Activated CD4-positive, alpha-beta T cell treated with anti-CD3 and anti-CD28 coated beads, Interleukin-2, amount 50 U/mL, for 16 hours (primary cell): ENCODE data around the gene CD99L2.
"Not testable (repeated sequence)": the region's sequence is repeated elsewhere in the genome, so short reads cannot be mapped to it uniquely, and the experiment has no call there.

Experiments used
- DNase-seq: peaks from one replicate; pipeline ENCODE4 v3.0.0-alpha.2; 2020

CD99L2 gene

DNA sequence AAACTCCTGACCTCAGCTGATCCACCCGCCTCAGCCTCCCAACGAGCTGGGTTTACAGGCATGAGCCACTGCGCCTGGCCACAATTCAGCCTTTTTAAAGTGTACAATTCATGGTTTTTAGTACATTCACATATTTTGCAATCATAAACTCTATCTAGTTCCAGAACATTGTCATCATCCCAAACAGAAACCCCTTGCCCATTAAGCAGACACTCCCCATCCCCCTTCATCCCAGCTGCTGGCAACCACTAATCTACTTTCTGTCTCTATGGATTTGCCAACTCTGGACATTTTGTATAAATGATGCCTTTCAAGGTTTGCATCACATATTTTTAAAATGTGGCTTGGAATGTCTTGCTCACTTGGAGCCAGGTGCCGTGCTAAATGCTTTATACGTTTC lies 4.5 kb downstream of the CD99L2 start:
- DNase-seq: no peak

- no peak for DNase-seq
Measured at GRCh38 chrX:150889131-150889530, 9.3 kb downstream of the CD99L2 start.

DNA sequence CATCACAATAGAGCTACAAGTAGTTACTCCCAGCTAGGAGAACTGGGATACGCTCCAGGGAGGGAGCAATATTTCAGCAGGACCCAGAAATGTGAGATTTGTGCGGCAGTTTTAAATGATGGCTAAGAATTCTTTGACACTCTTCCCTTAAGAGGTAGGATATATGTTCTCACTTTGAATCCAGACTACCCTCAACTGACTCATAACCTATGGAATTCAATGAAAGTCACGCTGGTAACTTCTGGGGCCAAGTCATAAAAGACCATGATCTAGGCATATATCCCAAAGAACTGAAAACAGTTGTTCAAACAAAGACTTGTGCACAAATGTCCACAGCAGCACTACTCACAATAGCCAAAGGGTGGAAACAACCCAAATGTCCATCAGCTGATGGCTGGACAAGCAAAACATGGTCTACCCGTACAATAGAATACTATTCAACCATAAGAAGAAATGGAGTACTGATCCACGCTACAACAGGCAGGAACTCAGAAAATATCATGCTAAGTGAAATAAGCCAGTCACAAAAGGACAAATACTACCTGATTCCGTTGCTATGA lies 10.5 kb downstream of the CD99L2 start:
- DNase-seq: no peak

- DNase-seq: not testable (repeated sequence)
Measured at GRCh38 chrX:150887268-150887667, 11.2 kb downstream of the CD99L2 start.

DNA sequence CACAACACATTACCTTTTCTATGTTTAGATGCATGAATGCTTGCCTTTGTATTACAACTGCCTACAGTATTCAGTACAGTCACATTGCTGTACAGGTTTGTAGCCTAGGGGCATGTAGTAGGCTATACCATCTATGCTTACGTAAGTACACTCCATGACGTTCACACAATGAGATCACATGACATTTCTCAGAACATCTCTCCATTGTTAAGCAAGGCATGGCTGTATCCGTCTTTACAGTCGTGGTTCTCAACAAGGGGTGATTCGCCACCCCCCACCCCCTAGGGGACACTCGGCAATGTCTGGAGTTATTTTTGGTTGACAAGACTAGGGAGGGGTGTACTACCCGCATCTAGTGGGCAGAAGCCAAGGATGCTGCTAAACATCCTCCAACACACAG lies 12.1 kb downstream of the CD99L2 start:
- DNase-seq: no peak

DNA sequence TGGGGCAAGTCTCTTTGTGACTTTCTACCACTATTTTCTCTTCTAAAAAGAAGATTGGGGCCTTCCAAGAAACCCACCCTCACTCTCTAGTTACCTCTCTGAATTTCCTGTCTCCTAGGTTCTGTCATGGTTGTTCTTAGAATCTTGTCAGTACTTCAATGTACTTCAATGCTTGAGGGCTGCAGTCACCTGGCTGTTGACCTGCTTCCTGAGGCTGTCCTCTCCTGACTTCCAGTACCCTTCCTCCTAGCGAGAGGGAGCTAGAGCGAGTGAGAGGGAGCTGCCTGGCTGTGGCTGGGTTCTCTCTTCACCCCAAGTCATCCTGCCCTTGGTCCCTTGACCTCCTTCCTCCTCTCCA lies 17.7 kb downstream of the CD99L2 start:
- peak; percentile 14 for DNase-seq

DNA sequence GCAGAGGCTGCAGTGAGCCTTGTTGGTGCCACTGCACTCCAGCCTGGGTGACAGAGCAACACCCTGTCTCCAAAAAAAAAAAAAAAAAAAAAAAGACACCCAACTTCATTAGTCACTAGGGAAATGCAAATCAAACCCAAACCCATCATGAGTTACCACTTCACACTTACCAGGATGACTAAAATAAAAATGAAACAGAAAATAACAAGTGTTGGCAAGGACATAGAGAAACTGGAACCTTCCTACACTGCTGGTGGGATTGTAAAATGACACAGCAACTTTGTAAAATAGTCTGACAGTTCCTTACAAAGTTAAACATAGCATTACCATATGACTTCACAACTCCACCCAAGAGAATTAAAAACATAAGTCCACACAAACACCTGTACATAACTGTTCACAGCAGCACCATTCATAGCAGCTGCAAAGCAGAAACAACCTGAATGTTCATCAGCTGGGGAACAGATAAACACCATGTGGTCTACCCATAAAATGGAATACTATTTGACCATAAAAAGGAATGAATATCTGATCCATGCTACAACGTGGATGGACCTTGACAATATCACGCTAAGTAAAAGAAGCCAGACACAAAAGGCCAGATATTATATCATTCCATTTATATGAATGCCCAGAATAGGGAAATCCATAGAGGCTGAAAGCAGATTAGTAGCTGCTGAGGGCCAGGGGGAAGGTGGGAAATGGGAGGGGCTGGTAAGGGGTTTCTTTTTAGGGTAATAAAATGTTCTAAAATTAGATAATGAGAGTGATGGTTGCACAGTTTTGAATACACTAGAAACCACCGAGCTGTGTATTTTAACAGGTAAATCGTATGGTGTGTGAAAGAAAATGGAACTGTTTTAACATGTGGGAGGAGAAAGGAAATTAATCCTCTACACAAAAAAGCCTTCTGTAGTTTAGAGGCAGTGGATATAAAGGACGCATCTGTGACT lies 18.3 kb downstream of the CD99L2 start:
- peak; percentile 77 for DNase-seq

DNA sequence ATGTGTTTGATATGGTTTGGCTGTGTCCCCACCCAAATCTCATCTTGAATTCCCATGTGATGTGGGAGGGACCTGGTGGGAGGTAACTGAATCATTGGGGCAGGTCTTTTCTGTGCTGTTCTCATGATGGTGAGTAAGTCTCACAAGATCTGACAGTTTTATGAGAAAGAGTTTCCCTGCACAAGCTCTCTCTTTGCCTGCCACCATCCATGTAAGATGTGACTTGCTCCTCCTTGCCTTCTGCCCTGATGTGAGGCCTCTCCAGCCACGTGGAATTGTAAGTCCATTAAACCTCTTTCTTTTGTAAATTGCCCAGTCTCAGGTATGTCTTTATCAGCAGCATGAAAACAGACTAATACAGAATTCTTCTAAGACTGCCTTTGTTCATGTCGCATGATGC lies 22.8 kb downstream of the CD99L2 start:
- not testable (repeated sequence) for DNase-seq

GRCh38 chrX:150874448-150874847 lies 24.0 kb downstream of the CD99L2 start:
- DNase-seq: no peak

DNA sequence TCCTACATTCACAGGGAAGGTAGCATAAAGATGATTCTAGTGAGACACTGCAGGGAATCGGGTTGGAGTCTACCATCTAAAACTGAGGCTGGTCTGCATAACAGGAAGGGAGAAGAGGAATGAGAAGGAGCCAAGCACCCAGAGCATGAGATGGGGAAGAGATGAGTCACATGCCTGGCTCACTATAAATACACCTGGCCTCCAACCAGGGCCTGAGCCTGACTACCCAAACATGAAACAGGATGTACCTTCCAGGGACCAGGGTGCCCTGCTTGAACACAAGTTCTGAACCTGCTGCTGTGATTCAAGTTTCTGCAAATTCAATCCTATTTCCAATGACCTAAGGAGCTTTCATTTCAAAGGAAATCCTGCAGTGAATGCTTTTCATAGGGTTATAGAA lies 24.9 kb downstream of the CD99L2 start:
- no peak for DNase-seq

DNA sequence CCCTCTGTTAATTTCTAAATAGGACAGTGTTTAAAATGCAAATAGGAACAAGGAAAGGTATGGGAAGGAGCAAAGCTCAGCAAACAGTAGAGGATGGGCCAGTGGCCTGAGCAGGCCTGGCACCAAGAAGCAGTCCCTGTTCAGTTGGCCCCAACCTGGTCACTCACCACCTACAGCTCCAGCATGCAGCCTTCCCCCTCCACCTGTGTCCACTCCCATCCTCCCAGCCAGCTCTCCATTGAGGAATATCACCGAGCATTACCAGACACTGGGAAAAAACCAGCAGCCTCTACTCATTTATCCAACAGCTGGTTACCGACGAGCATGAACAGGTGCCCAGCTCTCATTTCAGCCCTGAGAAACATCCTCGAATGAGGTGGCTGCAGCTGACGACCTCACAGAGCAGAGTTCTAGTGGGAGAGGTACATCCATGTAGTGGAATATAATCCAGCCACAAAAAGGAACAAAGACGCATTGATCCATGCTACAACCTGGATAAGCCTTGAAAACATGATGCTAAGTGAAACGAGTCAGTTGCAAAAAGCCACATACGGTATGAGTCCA lies 25.6 kb downstream of the CD99L2 start:
- DNase-seq: no peak

GRCh38 chrX:150871341-150871811 lies 27.1 kb downstream of the CD99L2 start:
- DNase-seq: no peak

- no peak for DNase-seq
Measured at GRCh38 chrX:150870487-150871340, 27.8 kb downstream of the CD99L2 start.

- no peak for DNase-seq
Measured at GRCh38 chrX:150870029-150870428, 28.4 kb downstream of the CD99L2 start.

GRCh38 chrX:150869450-150869849 lies 29.0 kb downstream of the CD99L2 start:
- DNase-seq: no peak

GRCh38 chrX:150868625-150869024 lies 29.8 kb downstream of the CD99L2 start:
- DNase-seq: no peak

DNA sequence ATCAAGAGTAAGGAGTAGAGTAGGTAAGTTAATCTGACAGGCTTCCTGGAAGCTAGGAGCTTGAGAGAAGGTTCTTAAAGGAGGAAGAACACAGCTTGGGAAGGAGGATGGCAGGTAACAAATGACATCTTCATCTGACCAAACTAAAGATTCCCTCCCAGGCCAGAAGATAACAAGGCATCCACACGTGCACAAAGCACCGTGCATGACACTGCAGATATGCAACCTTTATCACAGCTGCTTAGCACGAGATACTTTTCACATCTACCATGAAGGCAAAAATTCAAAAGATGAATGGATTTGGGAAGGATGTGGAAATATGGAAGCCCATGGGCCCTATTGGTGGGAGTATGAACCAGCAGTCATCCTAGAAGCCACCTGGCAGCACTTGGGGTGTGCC lies 34.3 kb downstream of the CD99L2 start:
- no peak for DNase-seq

GRCh38 chrX:150863191-150863590 lies 35.3 kb downstream of the CD99L2 start:
- DNase-seq: no peak

- DNase-seq: no peak
Measured at GRCh38 chrX:150857453-150857852, 41.0 kb downstream of the CD99L2 start.

- no peak for DNase-seq
Measured at GRCh38 chrX:150856785-150857184, 41.7 kb downstream of the CD99L2 start.

- DNase-seq: no peak
Measured at GRCh38 chrX:150856101-150856500, 42.4 kb downstream of the CD99L2 start.

- DNase-seq: no peak
Measured at GRCh38 chrX:150854856-150855255, 43.6 kb downstream of the CD99L2 start.
